ENCODE data around the gene HAUS5. TPM values are rescaled to one million over a fixed set of nuclear protein-coding genes. Genes with fewer than 3 reads are reported as not detected.

HAUS5 gene
- total and polyA plus RNA-seq, 3 donors from 2014 or later: 24.4 to 33.9 (median 25.5) TPM

GRCh38 chr19:35641515-35642151 is 29.1 kb downstream of the HAUS5 start, which contains the start of gene ETV2:
Gene ETV2 (plus strand): TSS chr19:35641745. CDS start chr19:35642461, 716 bp downstream.
- no peaks in the 10 kb centered on the region for H3K4me1 ChIP-seq
- no peak within 1 kb of the TSS for H3K27ac ChIP-seq
- no peaks in the 10 kb centered on the region for H3K9me3 ChIP-seq
- WGBS, 2 donors: 23% methylated on average over 22 to 27 of the region's 28 CpGs
- peak within 1 kb of the TSS in 1 of 2 donors; percentile 20 for H3K4me3 ChIP-seq
- intact Hi-C loops (cut with DNase I; ENCODE audit: low total_unique reads): loop anchor here (10.0 kb wide), 1 partner anchor 97 kb away; the partner anchor contains the start of gene TMEM147
- no peaks in the 10 kb centered on the region for H3K27me3 ChIP-seq
- no peaks in the 10 kb centered on the region for H3K36me3 ChIP-seq (ENCODE audit: low read depth, missing control alignments)
- TF ChIP-seq CTCF (IDR thresholded peaks at IDR 0.05): no peak
- no peak for TF ChIP-seq POLR2A (IDR thresholded peaks at IDR 0.05)
- peak; percentile 54 for DNase-seq

GRCh38 chr19:35642312-35642711 is 29.8 kb downstream of the HAUS5 start:
- H3K27ac ChIP-seq: no peak overlapping the region
- intact Hi-C loops (cut with DNase I; ENCODE audit: low total_unique reads): loop anchor here (10.0 kb wide), 1 partner anchor 98 kb away; the partner anchor contains the start of gene TMEM147
- DNase-seq: no peak
- no peak for TF ChIP-seq CTCF (IDR thresholded peaks at IDR 0.05)
- no peak for TF ChIP-seq POLR2A (IDR thresholded peaks at IDR 0.05)
- no peaks in the 10 kb centered on the region for H3K9me3 ChIP-seq
- no peaks in the 10 kb centered on the region for H3K36me3 ChIP-seq (ENCODE audit: low read depth, missing control alignments)
- H3K27me3 ChIP-seq: no peaks in the 10 kb centered on the region
- H3K4me3 ChIP-seq: no peak overlapping the region
- 52 to 57% methylated on average over 4 to 10 of the region's 10 CpGs for WGBS, 2 donors
- H3K4me1 ChIP-seq: no peaks in the 10 kb centered on the region

GRCh38 chr19:35642798-35643254 is 30.3 kb downstream of the HAUS5 start:
- intact Hi-C loops (cut with DNase I; ENCODE audit: low total_unique reads): loop anchor here (10.0 kb wide), 1 partner anchor 98 kb away; the partner anchor contains the start of gene TMEM147
- no peak for TF ChIP-seq POLR2A (IDR thresholded peaks at IDR 0.05)
- TF ChIP-seq CTCF (IDR thresholded peaks at IDR 0.05): no peak

GRCh38 chr19:35643255-35644205 is 31.0 kb downstream of the HAUS5 start:
- peak overlapping the region; percentile 60 to 61 for H3K4me3 ChIP-seq
- H3K36me3 ChIP-seq (ENCODE audit: low read depth, missing control alignments): no peaks in the 10 kb centered on the region
- no peaks in the 10 kb centered on the region for H3K27me3 ChIP-seq
- 1% methylated on average over 20 to 21 of the region's 69 CpGs for WGBS, 2 donors
- intact Hi-C loops (cut with DNase I; ENCODE audit: low total_unique reads): loop anchor here (10.0 kb wide), 1 partner anchor 99 kb away; the partner anchor contains the start of gene TMEM147
- H3K27ac ChIP-seq: peak overlapping the region; percentile 60 to 78
- H3K9me3 ChIP-seq: no peaks in the 10 kb centered on the region
- TF ChIP-seq CTCF (IDR thresholded peaks at IDR 0.05) (no peak), POLR2A (IDR thresholded peaks at IDR 0.05) (no peak)
- DNase-seq: peak; percentile 83
- H3K4me1 ChIP-seq: no peaks in the 10 kb centered on the region

More at GRCh38 chr19:35642798-35643254, 30.3 kb downstream of the HAUS5 start:
- 43 to 71% methylated on average over 7 of the region's 15 CpGs for WGBS, 2 donors
- H3K4me3 ChIP-seq: peak overlapping the region; percentile 60 to 61
- peak overlapping the region in 1 of 2 donors; percentile 78 for H3K27ac ChIP-seq
- H3K4me1 ChIP-seq: no peaks in the 10 kb centered on the region
- no peaks in the 10 kb centered on the region for H3K27me3 ChIP-seq
- H3K36me3 ChIP-seq (ENCODE audit: low read depth, missing control alignments): no peaks in the 10 kb centered on the region
- DNase-seq: no peak
- no peaks in the 10 kb centered on the region for H3K9me3 ChIP-seq

Data from testis (tissue), 3 donors.